Karpas-422 (cell line): ENCODE data around the gene METRNL. TPM values are rescaled to one million over a fixed set of nuclear protein-coding genes. Genes with fewer than 3 reads are reported as not detected.
"Not testable (repeated sequence)": the region's sequence is repeated elsewhere in the genome, so short reads cannot be mapped to it uniquely, and the experiment has no call there.

Experiments
- DNase-seq: peaks from one replicate; pipeline ENCODE4 v3.0.0-alpha.2; 2015
- H2AFZ ChIP-seq: fragments of 200-600 bp; sonication (generic); 2 replicates; pipeline ENCODE4 v1.6.1; 2014; ENCODE audit warnings: antibody characterized with exemption, low read length, mixed read lengths
- H3K27ac ChIP-seq: fragments of 200-600 bp; sonication (generic); 2 replicates; pipeline ENCODE4 v1.5.1; 2014; ENCODE audit warnings: mild to moderate bottlenecking, low read length, moderate library complexity
- H3K27me3 ChIP-seq: fragments of 200-600 bp; sonication (generic); 2 replicates; pipeline ENCODE4 v1.6.1; 2014; ENCODE audit warnings: low read length, mixed read lengths
- H3K36me3 ChIP-seq: fragments of 200-600 bp; sonication (generic); 2 replicates; pipeline ENCODE4 v1.6.1; 2014; ENCODE audit warnings: low read length, mixed read lengths; ENCODE audit not compliant: insufficient read depth
- H3K4me1 ChIP-seq: fragments of 200-600 bp; sonication (generic); 2 replicates; pipeline ENCODE4 v1.6.1; 2014; ENCODE audit warnings: mild to moderate bottlenecking, low read length, mixed read lengths
- H3K4me2 ChIP-seq: fragments of 200-600 bp; sonication (generic); 2 replicates; pipeline ENCODE4 v1.6.1; 2014; ENCODE audit warnings: low read length, low read depth, mild to moderate bottlenecking; ENCODE audit not compliant: poor library complexity, severe bottlenecking
- H3K4me3 ChIP-seq: fragments of 200-600 bp; sonication (generic); 2 replicates; pipeline ENCODE4 v1.5.1; 2014; ENCODE audit warnings: mild to moderate bottlenecking, antibody characterized with exemption, low read length, mixed read lengths
- H3K79me2 ChIP-seq: fragments of 200-600 bp; sonication (generic); 2 replicates; pipeline ENCODE4 v1.6.1; 2014; ENCODE audit warnings: mild to moderate bottlenecking, low read length, mixed read lengths
- H3K9ac ChIP-seq: fragments of 200-600 bp; sonication (generic); 2 replicates; pipeline ENCODE4 v1.6.0; 2014; ENCODE audit warnings: low read length
- H3K9me2 ChIP-seq: fragments of 200-600 bp; sonication (generic), shearing (Covaris generic); replicated peaks from 2 replicates; pipeline ENCODE4 v1.6.0; 2014; ENCODE audit warnings: mild to moderate bottlenecking, low read length, moderate library complexity; ENCODE audit not compliant: insufficient read depth
- H3K9me3 ChIP-seq: fragments of 300-700, 200-600 bp; sonication (generic); 2 replicates; pipeline ENCODE4 v1.6.1; 2014; ENCODE audit warnings: low read length, mixed read lengths
- H4K20me1 ChIP-seq: fragments of 200-600 bp; sonication (generic); 2 replicates; pipeline ENCODE4 v1.6.1; 2014; ENCODE audit warnings: mild to moderate bottlenecking, antibody characterized with exemption, low read length, low read depth; ENCODE audit not compliant: insufficient read depth
- total RNA-seq: library from RNA; depleted of rRNA; stranded (reverse); fragments of >200 nt; shearing (Covaris generic); gene quantifications from 2 replicates; pipeline ENCODE4 v1.2.3, GENCODE V29; 2014; ENCODE audit warnings: low replicate concordance; rRNA removed

Gene METRNL
- total RNA-seq, result 1.3 and 2.4 TPM in 2 replicates

- Histone ChIP-seq H3K9me2 (no peaks in the 10 kb centered on the region), H3K9me3 (no peaks in the 10 kb centered on the region), H3K27ac (no peak within 1 kb of the TSS), H3K4me1 (peaks cover 14% of the 10 kb centered on the region), H3K79me2 (no peaks in the 10 kb centered on the region), H3K9ac (peak within 1 kb of the TSS; percentile 58), H4K20me1 (0 out of 2 replicates have a peak, but pooled peaks cover 3% of the 10 kb centered on the region), H3K36me3 (no peaks in the 10 kb centered on the region), H3K4me3 (peak within 1 kb of the TSS; percentile 62), H3K4me2 (peak within 1 kb of the TSS; percentile 66), H2AFZ (no peak within 1 kb of the TSS), H3K27me3 (no peaks in the 10 kb centered on the region)
- peak; percentile 82 for DNase-seq
Observed at GRCh38 chr17:83079352-83079747, at the start of gene METRNL. Gene METRNL, plus strand, starts transcription at chr17:83079609. Its CDS starts 207 bp downstream, at chr17:83079816.

- no peak overlapping the region for H3K27ac ChIP-seq
- H4K20me1 ChIP-seq, result no peaks in the 10 kb centered on the region
- no peak for DNase-seq
- no peak overlapping the region for H3K4me3 ChIP-seq
- no peaks in the 10 kb centered on the region for H3K27me3 ChIP-seq
- H3K9me2 ChIP-seq, result no peaks in the 10 kb centered on the region
- no peaks in the 10 kb centered on the region for H3K79me2 ChIP-seq
- H3K9me3 ChIP-seq, result no peaks in the 10 kb centered on the region
- no peaks in the 10 kb centered on the region for H3K4me1 ChIP-seq
- H2AFZ ChIP-seq, result no peak overlapping the region
- H3K4me2 ChIP-seq, result no peak overlapping the region
- H3K36me3 ChIP-seq, result peaks cover 5% of the 10 kb centered on the region; the same call in 1 of the 2 replicates
- H3K9ac ChIP-seq, result no peak overlapping the region
Observed at GRCh38 chr17:83030432-83030831, 49.0 kb upstream of the METRNL start.

- H3K9me2 ChIP-seq, result no peaks in the 10 kb centered on the region
Observed at GRCh38 chr17:83031321-83031945, 48.0 kb upstream of the METRNL start.

GRCh38 chr17:83031946-83032451 lies 47.4 kb upstream of the METRNL start:
- H3K9me3 ChIP-seq, H3K4me3 ChIP-seq, H3K9ac ChIP-seq, H3K79me2 ChIP-seq, H3K4me1 ChIP-seq, DNase-seq, H3K27me3 ChIP-seq, H3K27ac ChIP-seq, H4K20me1 ChIP-seq, H2AFZ ChIP-seq, H3K4me2 ChIP-seq, H3K9me2 ChIP-seq: not testable (repeated sequence)
- peaks cover 12% of the 10 kb centered on the region; the same call in 1 of the 2 replicates for H3K36me3 ChIP-seq

More at GRCh38 chr17:83031321-83031945, 48.0 kb upstream of the METRNL start:
- H3K4me1 ChIP-seq, result no peaks in the 10 kb centered on the region
- no peaks in the 10 kb centered on the region for H3K79me2 ChIP-seq
- no peak overlapping the region for H3K4me3 ChIP-seq
- no peak overlapping the region for H3K27ac ChIP-seq
- peaks cover 12% of the 10 kb centered on the region; the same call in 1 of the 2 replicates for H3K36me3 ChIP-seq
- H2AFZ ChIP-seq, result no peak overlapping the region
- no peaks in the 10 kb centered on the region for H4K20me1 ChIP-seq
- no peak for DNase-seq
- H3K9me3 ChIP-seq, result no peaks in the 10 kb centered on the region
- H3K4me2 ChIP-seq, result no peak overlapping the region
- no peaks in the 10 kb centered on the region for H3K27me3 ChIP-seq
- no peak overlapping the region for H3K9ac ChIP-seq

GRCh38 chr17:83032781-83033180 lies 46.6 kb upstream of the METRNL start:
- H3K4me2 ChIP-seq, result no peak overlapping the region

GRCh38 chr17:83034525-83034924 lies 44.9 kb upstream of the METRNL start:
- Histone ChIP-seq H3K79me2 (no peaks in the 10 kb centered on the region), H3K4me3 (no peak overlapping the region), H3K4me1 (no peaks in the 10 kb centered on the region), H3K9me3 (no peaks in the 10 kb centered on the region), H3K9ac (no peak overlapping the region), H3K27me3 (no peaks in the 10 kb centered on the region), H2AFZ (no peak overlapping the region), H3K9me2 (no peaks in the 10 kb centered on the region), H4K20me1 (no peaks in the 10 kb centered on the region), H3K4me2 (no peak overlapping the region), H3K27ac (no peak overlapping the region), H3K36me3 (peaks cover 12% of the 10 kb centered on the region; the same call in 1 of the 2 replicates)
- DNase-seq, result no peak

More at GRCh38 chr17:83032781-83033180, 46.6 kb upstream of the METRNL start:
- H3K4me1 ChIP-seq, result no peaks in the 10 kb centered on the region
- no peak overlapping the region for H3K27ac ChIP-seq
- H3K36me3 ChIP-seq, result peaks cover 12% of the 10 kb centered on the region; the same call in 1 of the 2 replicates
- no peaks in the 10 kb centered on the region for H3K27me3 ChIP-seq
- H4K20me1 ChIP-seq, result no peaks in the 10 kb centered on the region
- no peak overlapping the region for H2AFZ ChIP-seq
- DNase-seq, result no peak
- H3K4me3 ChIP-seq, result no peak overlapping the region
- H3K9ac ChIP-seq, result no peak overlapping the region
- no peaks in the 10 kb centered on the region for H3K9me2 ChIP-seq
- H3K79me2 ChIP-seq, result no peaks in the 10 kb centered on the region
- H3K9me3 ChIP-seq, result no peaks in the 10 kb centered on the region

GRCh38 chr17:83035722-83036121 lies 43.7 kb upstream of the METRNL start:
- Histone ChIP-seq H3K27me3 (no peaks in the 10 kb centered on the region), H3K79me2 (no peaks in the 10 kb centered on the region)

GRCh38 chr17:83036193-83036592 lies 43.2 kb upstream of the METRNL start:
- H3K4me1 ChIP-seq, result no peaks in the 10 kb centered on the region
- H3K4me3 ChIP-seq, result no peak overlapping the region
- no peak for DNase-seq
- no peaks in the 10 kb centered on the region for H3K27me3 ChIP-seq
- H3K9ac ChIP-seq, result no peak overlapping the region
- no peak overlapping the region for H3K4me2 ChIP-seq
- peaks cover 20% of the 10 kb centered on the region for H3K36me3 ChIP-seq
- no peak overlapping the region for H2AFZ ChIP-seq
- H3K79me2 ChIP-seq, result no peaks in the 10 kb centered on the region
- no peaks in the 10 kb centered on the region for H3K9me3 ChIP-seq
- H4K20me1 ChIP-seq, result no peaks in the 10 kb centered on the region
- no peaks in the 10 kb centered on the region for H3K9me2 ChIP-seq
- no peak overlapping the region for H3K27ac ChIP-seq

More at GRCh38 chr17:83035722-83036121, 43.7 kb upstream of the METRNL start:
- Histone ChIP-seq H3K9me3 (no peaks in the 10 kb centered on the region), H3K4me2 (no peak overlapping the region), H4K20me1 (no peaks in the 10 kb centered on the region), H3K9ac (no peak overlapping the region), H3K9me2 (no peaks in the 10 kb centered on the region), H3K36me3 (peaks cover 20% of the 10 kb centered on the region), H3K27ac (no peak overlapping the region), H2AFZ (no peak overlapping the region), H3K4me1 (no peaks in the 10 kb centered on the region), H3K4me3 (no peak overlapping the region)
- DNase-seq, result no peak
